ENCODE measurements around the gene OR2G3.

The OR2G3 gene

DNA sequence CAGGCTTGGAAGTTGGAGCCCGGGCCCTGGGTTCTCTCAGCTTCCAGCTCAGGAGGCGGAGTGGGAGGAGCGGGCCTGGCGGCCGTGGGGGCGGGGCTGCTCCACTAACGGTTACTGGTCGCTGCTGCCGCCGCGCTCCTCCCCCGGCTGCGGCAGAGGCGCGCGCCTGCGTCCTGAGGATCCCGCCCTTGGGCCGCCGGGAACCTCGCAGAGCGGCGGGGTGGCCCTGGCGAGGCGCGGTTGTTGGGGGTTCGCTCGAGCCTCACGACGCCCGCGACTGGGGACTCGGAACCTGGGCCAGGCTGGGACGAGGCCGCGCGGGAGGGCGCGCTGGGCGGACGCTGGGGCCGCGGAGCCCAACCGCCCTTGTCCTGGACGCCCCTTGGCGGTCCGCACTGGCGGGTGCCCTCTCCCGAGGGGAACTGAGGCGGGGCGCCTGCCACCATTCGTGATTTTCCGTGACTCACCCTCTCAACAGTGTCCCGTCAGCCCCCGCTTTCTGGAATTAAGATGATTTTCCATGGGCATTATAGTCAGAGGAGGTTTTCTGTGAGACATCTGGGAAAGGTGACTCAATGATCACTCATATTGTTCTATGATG is 34.1 kb downstream of the OR2G3 start:
- TF ChIP-seq, protein P1, sequence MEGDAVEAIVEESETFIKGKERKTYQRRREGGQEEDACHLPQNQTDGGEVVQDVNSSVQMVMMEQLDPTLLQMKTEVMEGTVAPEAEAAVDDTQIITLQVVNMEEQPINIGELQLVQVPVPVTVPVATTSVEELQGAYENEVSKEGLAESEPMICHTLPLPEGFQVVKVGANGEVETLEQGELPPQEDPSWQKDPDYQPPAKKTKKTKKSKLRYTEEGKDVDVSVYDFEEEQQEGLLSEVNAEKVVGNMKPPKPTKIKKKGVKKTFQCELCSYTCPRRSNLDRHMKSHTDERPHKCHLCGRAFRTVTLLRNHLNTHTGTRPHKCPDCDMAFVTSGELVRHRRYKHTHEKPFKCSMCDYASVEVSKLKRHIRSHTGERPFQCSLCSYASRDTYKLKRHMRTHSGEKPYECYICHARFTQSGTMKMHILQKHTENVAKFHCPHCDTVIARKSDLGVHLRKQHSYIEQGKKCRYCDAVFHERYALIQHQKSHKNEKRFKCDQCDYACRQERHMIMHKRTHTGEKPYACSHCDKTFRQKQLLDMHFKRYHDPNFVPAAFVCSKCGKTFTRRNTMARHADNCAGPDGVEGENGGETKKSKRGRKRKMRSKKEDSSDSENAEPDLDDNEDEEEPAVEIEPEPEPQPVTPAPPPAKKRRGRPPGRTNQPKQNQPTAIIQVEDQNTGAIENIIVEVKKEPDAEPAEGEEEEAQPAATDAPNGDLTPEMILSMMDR (IDR thresholded peaks at IDR 0.05) = no peak

DNA sequence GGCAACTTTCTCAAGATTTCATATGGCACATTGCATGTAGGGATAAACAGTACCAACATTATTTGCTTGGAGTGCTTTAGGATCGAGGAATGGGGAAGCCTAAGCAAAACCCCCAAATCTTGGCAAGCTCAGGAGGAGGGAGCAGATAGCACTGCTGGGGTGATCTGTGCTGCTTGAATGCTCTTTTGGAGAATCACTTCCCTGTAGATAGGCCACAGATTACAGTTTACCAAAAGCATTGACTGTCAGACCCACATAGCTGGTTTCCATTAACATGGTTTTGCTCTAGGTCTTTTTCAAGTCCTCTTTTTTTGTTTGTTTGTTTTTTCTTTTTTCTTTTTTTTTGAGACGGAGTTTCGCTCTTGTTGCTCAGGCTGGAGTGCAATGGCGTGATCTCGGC is 37.4 kb downstream of the OR2G3 start:
- TF ChIP-seq, protein P1 (IDR thresholded peaks at IDR 0.05) = no peak
- Histone ChIP-seq H3K27ac (no peak overlapping the region), H3K4me3 (no peak overlapping the region)
- DNase-seq (ENCODE audit: low spot score) = no peak

More for the DNA sequence above, 34.1 kb downstream of the OR2G3 start:
- Histone ChIP-seq H3K27ac (peak overlapping the region in 1 of 2 donors; percentile 57), H3K4me3 (peak overlapping the region; percentile 66)
- DNase-seq (ENCODE audit: low spot score) = no peak

DNA sequence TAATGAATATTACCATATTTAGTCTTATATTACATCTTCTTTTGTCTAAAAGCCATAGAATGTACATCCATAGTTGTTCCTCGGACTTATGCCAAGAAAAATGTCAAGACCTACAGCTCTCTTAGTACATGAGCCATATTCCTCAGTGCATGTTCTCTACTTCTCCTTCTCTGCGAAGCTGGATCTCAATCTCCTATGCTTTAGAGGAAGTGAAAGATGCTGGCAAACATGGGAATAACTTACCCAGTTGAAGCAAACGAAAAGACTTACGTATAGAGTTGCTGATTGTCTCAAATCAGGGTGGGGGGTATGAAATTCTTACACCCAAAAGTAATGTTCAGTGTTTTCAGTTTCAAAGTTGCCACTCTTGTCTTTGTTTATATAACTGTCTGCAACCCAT is 41.5 kb downstream of the OR2G3 start:
- TF ChIP-seq, protein P1 (IDR thresholded peaks at IDR 0.05) = no peak
- no peak for DNase-seq (ENCODE audit: low spot score)
- Histone ChIP-seq H3K4me3 (no peak overlapping the region), H3K27ac (no peak overlapping the region)

DNA sequence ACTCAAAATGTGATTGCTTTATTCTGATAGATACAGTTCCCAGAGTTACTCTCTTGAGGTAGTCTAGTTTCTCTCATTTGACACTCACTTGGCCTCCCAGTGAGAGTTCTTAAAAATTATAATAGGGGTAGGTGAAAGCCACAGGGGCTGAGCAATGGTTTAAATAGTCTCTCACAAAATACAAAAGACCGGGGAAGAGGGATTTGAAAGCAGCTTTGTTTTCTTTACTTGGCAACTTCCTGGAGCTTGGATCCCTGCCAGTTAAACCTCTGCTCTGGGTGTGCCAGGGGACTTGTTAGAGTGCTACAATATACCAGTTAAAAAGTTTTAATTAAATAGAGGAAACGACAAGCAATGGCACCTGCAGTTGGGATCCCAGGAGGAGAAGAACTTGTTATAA is 42.5 kb downstream of the OR2G3 start:
- Histone ChIP-seq H3K4me3 (no peak overlapping the region), H3K27ac (no peak overlapping the region)
- DNase-seq (ENCODE audit: low spot score) = no peak
- TF ChIP-seq, protein P1 (IDR thresholded peaks at IDR 0.05) = no peak

DNA sequence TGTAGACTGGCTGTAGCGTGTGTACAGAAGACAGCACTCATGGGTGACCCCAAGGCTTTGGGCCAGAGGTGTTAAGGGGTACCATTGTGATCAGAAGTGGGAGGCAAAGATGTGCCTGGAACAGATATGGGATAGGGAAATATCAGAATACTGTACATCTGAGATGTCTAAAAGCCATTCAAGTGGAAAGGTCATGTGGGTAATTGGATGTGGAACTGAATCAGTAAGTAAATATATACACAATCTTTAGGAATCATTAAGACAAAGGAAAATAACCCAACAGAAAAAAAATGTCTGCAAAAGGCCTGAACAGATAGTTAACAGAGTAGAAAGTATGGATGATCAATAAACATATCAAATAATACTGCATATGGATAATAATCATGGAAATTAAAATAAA is 47.7 kb downstream of the OR2G3 start:
- TF ChIP-seq, protein P1 (IDR thresholded peaks at IDR 0.05) = no peak
- Histone ChIP-seq H3K27ac (no peak overlapping the region), H3K4me3 (no peak overlapping the region)
- no peak for DNase-seq (ENCODE audit: low spot score)
